Activated CD8-positive, alpha-beta memory T cell treated with anti-CD3 and anti-CD28 coated beads, Interleukin-2, amount 50 U/mL, for 1 hour (primary cell): ENCODE data around the gene WDPCP.
"Not testable (repeated sequence)": the region's sequence is repeated elsewhere in the genome, so short reads cannot be mapped to it uniquely, and the experiment has no call there.

ENCODE experiments used
- DNase-seq: peaks from one replicate; pipeline ENCODE4 v3.0.0-alpha.2; 2020; ENCODE audit errors: extremely low read depth

WDPCP gene

GRCh38 chr2:63357722-63358121, 230.6 kb downstream of the WDPCP start:
- DNase-seq, result not testable (repeated sequence)

- no peak for DNase-seq
These were observed 240.9 kb downstream of the WDPCP start for GRCh38 chr2:63347361-63347760.

GRCh38 chr2:63346411-63346810, 241.9 kb downstream of the WDPCP start:
- DNase-seq, result no peak

- DNase-seq, result no peak
These were observed 243.0 kb downstream of the WDPCP start for GRCh38 chr2:63345285-63345633.

- DNase-seq, result no peak
These were observed 243.5 kb downstream of the WDPCP start for GRCh38 chr2:63344575-63345284.

GRCh38 chr2:63343397-63344109, 244.7 kb downstream of the WDPCP start:
- no peak for DNase-seq

- DNase-seq, result no peak
These were observed 247.8 kb downstream of the WDPCP start for GRCh38 chr2:63340443-63340842.

- DNase-seq, result no peak
These were observed 253.4 kb downstream of the WDPCP start for GRCh38 chr2:63334910-63335309.

- DNase-seq, result no peak
These were observed 261.8 kb downstream of the WDPCP start for GRCh38 chr2:63326473-63326872.

- not testable (repeated sequence) for DNase-seq
These were observed 264.6 kb downstream of the WDPCP start for GRCh38 chr2:63323662-63324061.

- not testable (repeated sequence) for DNase-seq
These were observed 266.3 kb downstream of the WDPCP start for GRCh38 chr2:63321973-63322372.

- DNase-seq, result no peak
These were observed 267.6 kb downstream of the WDPCP start for GRCh38 chr2:63320669-63321068.

- DNase-seq, result no peak
These were observed 277.7 kb downstream of the WDPCP start for GRCh38 chr2:63310614-63311013.

- no peak for DNase-seq
These were observed 286.8 kb downstream of the WDPCP start for GRCh38 chr2:63301481-63301880.

- no peak for DNase-seq
These were observed 287.4 kb downstream of the WDPCP start for GRCh38 chr2:63300835-63301234.

- no peak for DNase-seq
These were observed 300.3 kb downstream of the WDPCP start for GRCh38 chr2:63287956-63288355.

- DNase-seq, result not testable (repeated sequence)
These were observed 301.8 kb downstream of the WDPCP start for GRCh38 chr2:63286520-63286919.

GRCh38 chr2:63283273-63283672, 305.0 kb downstream of the WDPCP start:
- DNase-seq, result no peak

GRCh38 chr2:63272560-63272959, 315.7 kb downstream of the WDPCP start:
- no peak for DNase-seq

GRCh38 chr2:63270717-63271116, 317.6 kb downstream of the WDPCP start:
- no peak for DNase-seq

- no peak for DNase-seq
These were observed 319.3 kb downstream of the WDPCP start for GRCh38 chr2:63268946-63269345.

GRCh38 chr2:63261137-63261621, 327.1 kb downstream of the WDPCP start:
- DNase-seq, result no peak

GRCh38 chr2:63257473-63257872, 330.8 kb downstream of the WDPCP start:
- no peak for DNase-seq
